GM21737 (cell line): Measurements from ENCODE around the gene SLC33A1.
"Not testable (repeated sequence)": the region's sequence is repeated elsewhere in the genome, so short reads cannot be mapped to it uniquely, and the experiment has no call there.

ENCODE experiments used
- ATAC-seq: cut with Tn5 transposase; IDR thresholded peaks from one replicate; pipeline ENCODE4 v1.9.1; 2021; ENCODE audit warnings: mild to moderate bottlenecking, moderate library complexity; ENCODE audit not compliant: unreplicated experiment

SLC33A1 gene

GRCh38 chr3:155854141-155854940, at the start of gene SLC33A1:
TSS of gene SLC33A1 (minus strand) at chr3:155854427. CDS start at chr3:155853997, 430 bp downstream.
- peak; percentile 95 for ATAC-seq

DNA sequence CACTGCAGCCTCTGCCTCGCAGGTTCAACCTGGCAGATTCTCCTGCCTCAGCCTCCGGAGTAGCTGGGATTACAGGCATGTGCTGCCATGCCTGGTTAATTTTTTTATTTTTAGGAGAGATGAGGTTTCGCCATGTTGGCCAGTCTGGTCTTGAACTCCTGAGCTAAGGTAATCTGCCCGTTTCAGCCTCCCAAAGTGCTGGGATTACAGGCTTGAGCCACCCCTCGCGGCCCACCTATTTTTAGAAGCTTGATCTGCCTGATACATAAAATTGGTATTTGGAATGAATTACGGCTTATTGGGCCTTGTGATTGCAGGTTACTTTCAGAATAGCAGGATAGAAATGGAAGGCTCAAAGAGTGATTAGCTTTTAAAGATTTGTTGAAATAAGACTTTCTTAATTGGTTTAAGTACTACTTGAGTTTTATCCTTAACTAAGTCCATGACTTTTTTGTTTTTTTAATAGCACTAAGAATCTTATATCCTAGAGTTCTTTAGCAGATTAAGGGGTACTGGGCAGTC, 41.2 kb upstream of the SLC33A1 start:
- no peak for ATAC-seq

DNA sequence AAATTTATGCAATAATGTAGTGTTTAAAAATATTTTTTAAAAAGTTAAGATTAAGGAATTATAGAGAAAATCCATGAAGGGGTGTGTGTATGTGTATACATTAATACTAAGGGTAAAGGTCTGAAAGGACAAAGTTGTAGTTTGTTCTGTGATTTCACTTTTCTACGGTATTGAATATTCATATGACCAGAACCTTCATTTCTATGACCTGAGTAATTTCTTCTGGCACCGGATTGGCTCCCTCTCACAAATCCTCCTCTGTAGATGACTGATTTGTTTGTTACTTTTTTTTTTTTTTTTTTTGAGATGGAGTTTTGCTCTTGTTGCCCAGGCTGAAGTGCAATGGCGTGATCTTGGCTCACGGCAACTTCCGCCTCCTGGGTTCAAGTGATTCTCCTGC, 37.1 kb upstream of the SLC33A1 start:
- no peak for ATAC-seq

DNA sequence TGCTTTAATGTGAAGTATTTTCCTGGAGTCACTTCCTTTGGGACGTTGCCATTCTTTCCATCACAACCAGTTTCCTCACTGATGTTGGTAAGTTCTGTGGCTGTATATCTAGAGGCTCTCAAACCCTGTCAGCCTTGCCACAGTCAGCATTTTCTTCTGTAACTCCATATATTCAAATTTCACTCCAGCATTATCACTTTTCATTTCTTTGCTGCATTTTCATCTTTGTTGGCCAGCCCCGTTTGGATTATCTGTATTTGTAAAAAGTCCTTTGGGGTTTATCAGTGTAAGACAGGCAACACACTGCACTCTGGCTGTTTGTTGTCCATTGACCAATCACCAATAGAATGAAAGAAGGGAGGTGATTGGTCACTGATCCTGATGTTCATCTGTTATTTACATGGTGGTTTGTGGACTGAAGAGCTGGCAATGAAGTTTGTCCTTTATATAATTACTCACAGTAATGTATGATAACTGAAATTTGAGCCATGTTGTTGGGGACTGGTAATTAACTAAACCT, 36.5 kb upstream of the SLC33A1 start:
- no peak for ATAC-seq

DNA sequence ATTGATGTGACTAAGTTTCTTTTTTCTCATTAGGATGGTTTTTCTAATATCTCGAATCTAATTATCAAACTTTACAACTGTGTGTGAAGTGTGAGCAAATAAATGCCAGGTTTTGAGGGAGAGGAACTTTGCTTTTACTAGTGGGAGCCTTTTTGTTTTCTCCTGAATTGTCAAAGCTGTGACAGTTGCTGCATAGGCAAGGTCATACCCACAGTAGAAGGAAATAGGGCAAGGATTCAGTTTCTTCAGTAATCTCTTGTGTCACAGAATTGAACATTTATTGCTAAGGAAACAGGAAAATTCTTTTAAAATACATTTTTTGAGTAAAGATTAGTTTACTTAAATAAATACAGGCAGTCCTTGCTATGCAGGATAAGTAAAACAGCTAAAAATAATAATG, 35.7 kb upstream of the SLC33A1 start:
- no peak for ATAC-seq

GRCh38 chr3:155889212-155889611, 35.0 kb upstream of the SLC33A1 start:
- no peak for ATAC-seq

DNA sequence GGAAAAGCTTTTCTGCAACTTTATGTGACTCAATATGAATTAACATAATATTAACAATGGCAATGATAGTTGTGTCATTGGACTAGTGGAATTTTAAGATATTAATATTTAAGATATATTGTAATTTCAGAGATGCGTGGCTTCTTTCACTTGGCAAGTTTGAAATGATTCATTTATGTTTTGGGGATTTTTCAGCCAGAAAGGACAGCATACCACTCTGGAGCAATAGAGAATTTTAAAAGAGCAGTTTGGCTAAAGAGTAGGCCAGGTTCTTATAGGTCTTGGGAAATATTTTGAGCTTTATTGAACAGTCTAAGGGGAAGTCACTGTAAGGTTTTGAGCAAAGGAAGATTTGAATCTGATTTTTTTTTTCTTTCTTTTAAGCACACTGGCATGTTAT, 32.7 kb upstream of the SLC33A1 start:
- ATAC-seq: no peak

DNA sequence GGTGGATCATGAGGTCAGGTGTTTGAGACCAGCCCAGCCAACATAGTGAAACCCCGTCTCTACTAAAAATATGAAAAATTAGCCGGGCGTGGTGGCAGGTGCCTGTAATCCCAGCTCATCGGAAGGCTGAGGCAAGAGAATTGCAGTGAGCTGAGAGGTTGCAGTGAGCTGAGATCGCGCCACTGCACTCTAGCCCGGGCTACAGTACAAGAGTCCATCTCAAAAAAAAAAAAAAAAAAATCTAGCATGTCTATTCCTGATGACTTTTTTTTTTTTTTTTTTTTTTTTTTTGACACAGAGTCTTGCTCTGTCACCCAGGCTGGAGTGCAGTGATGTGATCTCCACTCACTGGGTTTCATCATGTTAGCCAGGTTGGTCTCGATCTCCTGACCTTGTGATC, 32.1 kb upstream of the SLC33A1 start:
- not testable (repeated sequence) for ATAC-seq

- no peak for ATAC-seq
These were observed 31.1 kb upstream of the SLC33A1 start for GRCh38 chr3:155885292-155885691.

DNA sequence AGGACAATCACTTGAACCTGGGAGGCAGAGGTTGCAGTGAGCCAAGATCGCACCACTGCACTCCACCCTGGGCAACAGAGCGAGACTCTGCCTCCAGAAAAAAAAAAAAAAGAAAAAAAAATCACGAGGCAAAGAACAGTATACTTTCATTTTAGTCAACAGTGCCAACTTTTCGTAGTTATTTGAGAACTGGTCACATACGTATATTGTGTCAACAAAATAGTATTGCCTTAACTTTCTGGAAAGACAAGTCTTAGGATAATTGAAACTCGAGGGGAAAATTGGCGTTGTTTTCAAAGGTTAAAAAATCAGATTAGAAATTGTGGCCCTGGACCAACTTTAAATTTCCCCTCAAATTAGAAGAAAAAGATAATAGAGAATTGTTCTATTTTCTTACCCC, 30.1 kb upstream of the SLC33A1 start:
- ATAC-seq: no peak

GRCh38 chr3:155880286-155880685, 26.1 kb upstream of the SLC33A1 start:
- no peak for ATAC-seq

DNA sequence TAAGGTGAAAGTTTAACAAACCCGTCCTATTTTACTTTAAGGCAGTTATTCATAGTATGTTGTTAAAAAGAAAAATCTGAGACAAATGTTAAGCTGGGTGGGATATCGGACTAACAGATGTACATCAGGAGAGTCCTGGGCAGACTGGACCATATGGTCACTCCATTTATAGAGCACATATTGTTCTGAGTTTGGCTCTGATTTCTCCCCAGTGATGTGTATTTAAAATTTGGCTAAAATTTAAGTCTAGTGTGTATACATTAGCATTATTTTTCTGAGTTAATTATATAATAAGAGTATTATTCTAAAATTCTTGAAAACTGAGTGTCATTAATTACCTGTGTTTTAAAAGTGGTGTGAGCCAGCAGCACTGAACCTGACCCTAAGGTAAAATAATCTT, 22.3 kb upstream of the SLC33A1 start:
- ATAC-seq: no peak

- no peak for ATAC-seq
These were observed 21.8 kb upstream of the SLC33A1 start for GRCh38 chr3:155876037-155876436.

DNA sequence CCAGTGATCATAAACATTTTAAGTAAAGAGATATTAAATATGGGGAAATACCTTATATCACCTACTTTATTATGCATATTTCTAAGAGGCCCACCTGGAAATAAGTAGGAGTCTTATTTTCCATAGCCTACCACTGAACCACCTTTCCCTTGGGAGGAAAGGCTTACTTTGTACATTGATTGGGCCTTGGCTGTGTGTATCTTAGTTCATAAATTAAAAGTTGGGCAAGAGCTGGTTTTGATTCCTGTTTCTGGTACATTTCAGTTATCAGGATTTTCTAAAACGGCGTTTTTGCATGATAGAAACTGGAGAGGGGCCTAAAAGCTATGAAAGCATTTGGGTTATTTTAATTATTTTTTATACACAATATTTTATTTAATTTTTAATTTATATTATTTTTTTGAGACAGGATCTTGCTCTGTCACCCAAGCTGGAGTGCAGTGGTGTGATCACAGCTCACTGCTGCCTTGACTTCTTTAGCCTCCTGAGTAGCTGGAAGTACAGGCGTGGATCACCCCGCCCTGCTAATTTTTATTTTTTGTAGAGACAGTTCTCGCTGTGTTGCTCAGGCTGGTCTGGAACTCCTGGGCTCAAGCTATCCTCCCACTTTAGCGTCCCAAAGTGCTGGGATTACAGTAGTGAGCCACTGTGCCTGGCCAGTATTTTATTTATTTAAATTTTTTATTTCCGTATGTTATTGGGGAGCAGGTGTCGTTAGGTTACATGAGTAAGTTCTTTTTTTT, 18.8 kb upstream of the SLC33A1 start:
- no peak for ATAC-seq

GRCh38 chr3:155871746-155872158, 17.5 kb upstream of the SLC33A1 start:
- ATAC-seq: no peak

GRCh38 chr3:155870945-155871745, 16.9 kb upstream of the SLC33A1 start:
- ATAC-seq: peak; percentile 27

- ATAC-seq: peak; percentile 93
These were observed 16.1 kb upstream of the SLC33A1 start, which contains the start of gene GMPS for GRCh38 chr3:155870133-155870944. TSS of gene GMPS (plus strand) at chr3:155870650. CDS start at chr3:155870871, 221 bp downstream.

GRCh38 chr3:155869691-155870090, 15.5 kb upstream of the SLC33A1 start:
- no peak for ATAC-seq

- ATAC-seq: no peak
These were observed 9.0 kb upstream of the SLC33A1 start for GRCh38 chr3:155863072-155863784.
